IMR-90 (cell line): Measurements from ENCODE around the gene KIF3A. TPM values are rescaled to one million over a fixed set of nuclear protein-coding genes. Genes with fewer than 3 reads are reported as not detected.
A peak's percentile ranks its signal among the peaks of the same experiment; 100 is the strongest.

ENCODE experiments used
- ATAC-seq: fragments of 200-7000 bp; cut with Tn5 transposase; 2 replicates; pipeline ENCODE4 v1.9.1; 2020; ENCODE audit warnings: low read depth, mild to moderate bottlenecking, moderate library complexity
- BruUV-seq: library from RNA; stranded (reverse); fragments of 400-500 nt; replicated peaks from 2 replicates; lab custom pipeline; 2021; lab: Mats Ljungman, UMichigan
- CTCF ChIA-PET: fragments of 300-600 bp; formaldehyde crosslinking; extraction: SDS; loops from one replicate; lab custom pipeline; 2021; ENCODE audit warnings: antibody characterized with exemption; lab: Yijun Ruan, JAX
- POLR2A ChIA-PET: fragments of 300-600 bp; sonication (Branson Sonifier 250); formaldehyde crosslinking; loops from one replicate; lab custom pipeline; 2022; ENCODE audit warnings: antibody characterized with exemption; ENCODE audit not compliant: unreplicated experiment; lab: Charles Lee
- DNase-seq: peaks from one replicate; pipeline ENCODE4 v3.0.0; 2013
- H2AFZ ChIP-seq: replicated peaks from 2 replicates; pipeline ENCODE3; 2013; ENCODE audit warnings: low read length, mild to moderate bottlenecking; ENCODE audit not compliant: poor library complexity
- H2AK5ac ChIP-seq: 2 replicates; pipeline ENCODE4 v1.6.1; 2013; ENCODE audit warnings: low read depth, low read length, inconsistent platforms
- H2AK9ac ChIP-seq: replicated peaks from 2 replicates; pipeline ENCODE3; 2013; ENCODE audit warnings: mild to moderate bottlenecking, low read depth, low read length, moderate library complexity; ENCODE audit not compliant: poor library complexity
- H2BK120ac ChIP-seq: 2 replicates; pipeline ENCODE4 v1.6.1; 2013; ENCODE audit warnings: low read depth, low read length, inconsistent platforms
- H2BK15ac ChIP-seq: 3 replicates; pipeline ENCODE4 v1.6.1; 2013; ENCODE audit warnings: low read depth, low read length, inconsistent platforms
- H2BK20ac ChIP-seq: 2 replicates; pipeline ENCODE4 v1.6.1; 2013; ENCODE audit warnings: low read depth, mild to moderate bottlenecking, inconsistent platforms, low read length, moderate library complexity
- H2BK5ac ChIP-seq: 2 replicates; pipeline ENCODE4 v1.6.1; 2013; ENCODE audit warnings: mild to moderate bottlenecking, low read depth, low read length, inconsistent platforms; ENCODE audit not compliant: poor library complexity, severe bottlenecking
- H3K14ac ChIP-seq: replicated peaks from 2 replicates; pipeline ENCODE4 v1.6.1; 2013; ENCODE audit warnings: low read depth, low read length, inconsistent platforms
- H3K18ac ChIP-seq: 2 replicates; pipeline ENCODE4 v1.6.1; 2013; ENCODE audit warnings: low read depth, low read length, control low read depth
- H3K23ac ChIP-seq: 2 replicates; pipeline ENCODE4 v1.6.1; 2013; ENCODE audit warnings: low read depth, low read length, inconsistent platforms
- H3K27ac ChIP-seq: 2 replicates; pipeline ENCODE4 v1.5.1; 2013; ENCODE audit warnings: mild to moderate bottlenecking, control low read depth, low read length; ENCODE audit not compliant: insufficient read depth
- H3K27me3 ChIP-seq: 2 replicates; pipeline ENCODE4 v1.6.1; 2013; ENCODE audit warnings: low read length; ENCODE audit not compliant: control insufficient read depth, insufficient read depth
- H3K36me3 ChIP-seq: 2 replicates; pipeline ENCODE4 v1.6.1; 2013; ENCODE audit warnings: low read length, mixed read lengths; ENCODE audit not compliant: control insufficient read depth, insufficient read depth
- H3K4ac ChIP-seq: 2 replicates; pipeline ENCODE4 v1.6.1; 2013; ENCODE audit warnings: low read depth, low read length, inconsistent platforms
- H3K4me1 ChIP-seq: 2 replicates; pipeline ENCODE4 v1.6.1; 2013; ENCODE audit warnings: low read length, mixed read lengths; ENCODE audit not compliant: control insufficient read depth, insufficient read depth
- H3K4me2 ChIP-seq: 2 replicates; pipeline ENCODE4 v1.6.1; 2013; ENCODE audit warnings: low read depth, mild to moderate bottlenecking, control low read depth, low read length, moderate library complexity
- H3K4me3 ChIP-seq: 2 replicates; pipeline ENCODE4 v1.5.1; 2013; ENCODE audit warnings: low read depth, mild to moderate bottlenecking, control low read depth, low read length, moderate library complexity; ENCODE audit not compliant: insufficient read depth
- H3K56ac ChIP-seq: 2 replicates; pipeline ENCODE4 v1.6.1; 2013; ENCODE audit warnings: low read length, inconsistent platforms; ENCODE audit not compliant: insufficient read depth; ENCODE audit errors: extremely low read depth
- H3K79me1 ChIP-seq, 2 experiments: 2 replicates each; pipeline ENCODE4 v1.6.1; 2013; ENCODE audit warnings: low read length in 2 of 2, inconsistent platforms in 1 of 2, low read depth in 1 of 2
- H3K9ac ChIP-seq: 2 replicates; pipeline ENCODE4 v1.6.1; 2013; ENCODE audit warnings: low read depth, low read length, control low read depth
- H3K9me1 ChIP-seq: 2 replicates; pipeline ENCODE4 v1.6.1; 2013; ENCODE audit warnings: low read length, inconsistent platforms; ENCODE audit not compliant: insufficient read depth
- H3K9me3 ChIP-seq: 2 replicates; pipeline ENCODE4 v1.6.1; 2013; ENCODE audit warnings: low read length; ENCODE audit not compliant: control insufficient read depth, insufficient read depth
- H4K20me1 ChIP-seq: 2 replicates; pipeline ENCODE4 v1.6.1; 2013; ENCODE audit warnings: low read length, inconsistent platforms; ENCODE audit not compliant: insufficient read depth
- H4K5ac ChIP-seq: 2 replicates; pipeline ENCODE4 v1.6.1; 2013; ENCODE audit warnings: mild to moderate bottlenecking, low read depth, low read length, control low read depth
- H4K8ac ChIP-seq, 2 experiments: 2 replicates each; pipeline ENCODE4 v1.6.1; 2013; ENCODE audit warnings: low read depth in 2 of 2, low read length in 2 of 2, control low read depth in 1 of 2, inconsistent platforms in 1 of 2
- H4K91ac ChIP-seq: 2 replicates; pipeline ENCODE4 v1.6.1; 2013; ENCODE audit warnings: low read depth, low read length, inconsistent platforms; ENCODE audit not compliant: insufficient read depth
- BHLHE40 ChIP-seq: fragments of 150-350 bp; IDR thresholded peaks from 2 replicates; pipeline ENCODE4 v1.6.1; 2016; ENCODE audit warnings: mild to moderate bottlenecking, low read depth, low read length
- CTCF ChIP-seq: conservative IDR thresholded peaks from 2 replicates; pipeline ENCODE4 v1.5.1; 2012; ENCODE audit warnings: mild to moderate bottlenecking, low read depth, low read length, improper control_type of control experiment
- ELK1 ChIP-seq: fragments of 150-350 bp; IDR thresholded peaks from 2 replicates; pipeline ENCODE4 v1.6.1; 2016; ENCODE audit warnings: low read depth, mild to moderate bottlenecking, low read length, moderate library complexity, borderline replicate concordance
- MAFK ChIP-seq: IDR thresholded peaks from 2 replicates; pipeline ENCODE4 v1.6.1; 2012; ENCODE audit warnings: low read depth, low read length, improper control_type of control experiment
- MAZ ChIP-seq: IDR thresholded peaks from 2 replicates; pipeline ENCODE4 v1.6.1; 2012; ENCODE audit warnings: low read depth, mild to moderate bottlenecking, low read length, improper control_type of control experiment, moderate library complexity, borderline replicate concordance
- RAD21 ChIP-seq: IDR thresholded peaks from 2 replicates; pipeline ENCODE4 v1.6.1; 2012; ENCODE audit warnings: low read length, improper control_type of control experiment
- WGBS, 2 experiments: methylation state at CpG; one replicate each; pipeline versions ENCODE4 v1.1.5 to v1.1.7; 2013; ENCODE audit warnings: missing lambda C conversion rate in 2 of 2; ENCODE audit not compliant: insufficient read length in 1 of 2; ENCODE audit errors: extremely low coverage in 2 of 2; 5-methylcytosine and 5-hydroxymethylcytosine counted together
- dilution Hi-C: fragments of 300-500 bp; cut with HindIII; formaldehyde crosslinking; loops from one replicate; pipeline ENCODE4 v1.14.3; 2018; ENCODE audit warnings: low sequenced_read_pairs; ENCODE audit not compliant: unreplicated experiment
- in situ Hi-C: fragments of 300-500 bp; cut with MboI; formaldehyde crosslinking; loops from 3 replicates; pipeline ENCODE4 v1.14.3; 2019; ENCODE audit warnings: low sequenced_read_pairs, inconsistent platforms, mixed read lengths
- intact Hi-C: fragments of 100-400 bp; cut with micrococcal nuclease; formaldehyde crosslinking; loops from 2 replicates; pipeline ENCODE4 v1.10.0; 2022
- polyA plus RNA-seq, 3 experiments: library from polyadenylated mRNA; depleted of rRNA; stranded (reverse); fragments of >200 nt; gene quantifications; 2 replicates each; pipeline ENCODE4 v1.2.3, GENCODE V29; 2012; ENCODE audit warnings: low replicate concordance in 1 of 3
- total RNA-seq: library from RNA; depleted of rRNA; stranded (reverse); fragments of >200 nt; gene quantifications from 2 replicates; pipeline ENCODE4 v1.2.3, GENCODE V29; 2012

The KIF3A gene
- total and polyA plus RNA-seq, 2 of the 4 experiments (the other 2 are of a cell fraction): 4.3 to 4.5 TPM

GRCh38 chr5:132708645-132709044, 28.7 kb downstream of the KIF3A start (continued):
- TF ChIP-seq CTCF (no peak), MAZ (no peak), MAFK (no peak), RAD21 (no peak)

- no peak overlapping the region for H3K27ac ChIP-seq
- no peak overlapping the region for H3K4me2 ChIP-seq
- dilution Hi-C loops (no loop called here), intact Hi-C loops (loop anchor here (5.0 to 10.0 kb wide), 2 partner anchors 93 to 180 kb away; no protein-coding TSS in a partner anchor), in situ Hi-C loops (no loop called here)
- H3K56ac ChIP-seq: no peak overlapping the region
- DNase-seq: peak; percentile 42
- no peak overlapping the region for H3K9ac ChIP-seq
- ChIA-PET CTCF (no interaction called here), POLR2A (no interaction called here)
- no peaks in the 10 kb centered on the region for H3K9me1 ChIP-seq
- no peak overlapping the region for H3K4me3 ChIP-seq
- H3K9me3 ChIP-seq: no peaks in the 10 kb centered on the region
- peak; percentile 84 for ATAC-seq
- H2BK20ac ChIP-seq: no peak overlapping the region
- H3K18ac ChIP-seq: no peak overlapping the region
- H3K4ac ChIP-seq: no peak overlapping the region
- no peaks in the 10 kb centered on the region for H3K4me1 ChIP-seq
- H2BK120ac ChIP-seq: no peak overlapping the region
- H3K14ac ChIP-seq: no peak overlapping the region
- no peak overlapping the region for H2AFZ ChIP-seq
- no peak overlapping the region for H2BK15ac ChIP-seq
- H3K79me1 ChIP-seq: no peaks in the 10 kb centered on the region
- H4K5ac ChIP-seq: no peak overlapping the region
- no peak overlapping the region for H2AK9ac ChIP-seq
- no TSS peak for BruUV-seq
- no CpG with 5 or more reads among the region's 1 CpG for WGBS, 2 experiments
- H2BK5ac ChIP-seq: no peak overlapping the region
- no peak overlapping the region for H4K91ac ChIP-seq
- no peak overlapping the region for H4K8ac ChIP-seq
- TF ChIP-seq BHLHE40 (0 out of 2 replicates have a peak, but pooled peaks have one; percentile 4), ELK1 (no peak)
- H3K27me3 ChIP-seq: no peaks in the 10 kb centered on the region
- no peak overlapping the region for H3K23ac ChIP-seq
- 0 out of 2 replicates have a peak, but pooled peaks cover 1% of the 10 kb centered on the region for H3K36me3 ChIP-seq
- H2AK5ac ChIP-seq: no peak overlapping the region
- H4K20me1 ChIP-seq: no peaks in the 10 kb centered on the region
These were observed 32.5 kb downstream of the KIF3A start for GRCh38 chr5:132704875-132705274.
